Activated CD4-positive, alpha-beta T cell treated with anti-CD3 and anti-CD28 coated beads, Interleukin-2, amount 10 ng/mL, durations not matched to agents 24 days and 14 days (primary cell): ENCODE measurements around the gene NFIX. TPM values are rescaled to one million over a fixed set of nuclear protein-coding genes. Genes with fewer than 3 reads are reported as not detected.
"Not testable (repeated sequence)": the region's sequence is repeated elsewhere in the genome, so short reads cannot be mapped to it uniquely, and the experiment has no call there.

Experiments used
- DNase-seq: peaks from one replicate; pipeline ENCODE4 v3.0.0; 2022
- H3K27ac Mint-ChIP-seq: one replicate; pipeline ENCODE4 v1.8.0; 2022; ENCODE audit warnings: mild to moderate bottlenecking, mixed read lengths
- H3K27me3 Mint-ChIP-seq: one replicate; pipeline ENCODE4 v1.8.0; 2022; ENCODE audit warnings: mixed read lengths
- H3K36me3 Mint-ChIP-seq: one replicate; pipeline ENCODE4 v1.8.0; 2022; ENCODE audit warnings: low read depth, mild to moderate bottlenecking, mixed read lengths
- H3K4me1 Mint-ChIP-seq: one replicate; pipeline ENCODE4 v1.8.0; 2021; ENCODE audit warnings: mixed read lengths
- H3K4me3 Mint-ChIP-seq: one replicate; pipeline ENCODE4 v1.8.0; 2022; ENCODE audit warnings: mild to moderate bottlenecking, moderate library complexity, mixed read lengths
- H3K9me3 Mint-ChIP-seq: one replicate; pipeline ENCODE4 v1.8.0; 2021; ENCODE audit warnings: mixed read lengths
- intact Hi-C: fragments of 100-400 bp; cut with micrococcal nuclease; formaldehyde crosslinking; loops from one replicate; pipeline ENCODE4 v1.15.1; 2023
- total RNA-seq: library from RNA; stranded (reverse); gene quantifications from 2 replicates; pipeline ENCODE4 v1.2.3, GENCODE V29; 2022

Gene NFIX
- total RNA-seq, 1 donor from 2014 or later = 8.3 TPM

DNA sequence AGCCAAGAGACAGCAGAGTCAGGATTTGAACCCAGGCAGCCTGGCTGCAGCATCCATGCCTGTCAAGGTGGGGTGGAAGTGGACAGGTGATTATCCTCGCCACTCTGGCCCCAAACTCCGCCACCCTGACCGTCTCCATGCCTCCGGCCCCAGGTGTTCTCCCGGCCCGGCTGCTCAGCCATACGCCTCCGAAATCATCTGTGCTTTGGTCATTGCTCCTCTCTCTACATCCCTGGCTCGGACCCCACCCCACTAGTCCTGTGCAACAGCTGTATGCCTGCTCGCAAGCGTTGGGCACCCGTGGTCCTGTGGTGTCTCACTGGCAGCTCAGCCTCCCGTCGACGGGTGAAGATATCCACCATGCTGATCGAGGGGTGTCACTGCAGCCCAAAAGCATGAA is 22.0 kb upstream of the NFIX start:
- H3K27ac Mint-ChIP-seq = no peak overlapping the region
- intact Hi-C loops = no loop called here

DNA sequence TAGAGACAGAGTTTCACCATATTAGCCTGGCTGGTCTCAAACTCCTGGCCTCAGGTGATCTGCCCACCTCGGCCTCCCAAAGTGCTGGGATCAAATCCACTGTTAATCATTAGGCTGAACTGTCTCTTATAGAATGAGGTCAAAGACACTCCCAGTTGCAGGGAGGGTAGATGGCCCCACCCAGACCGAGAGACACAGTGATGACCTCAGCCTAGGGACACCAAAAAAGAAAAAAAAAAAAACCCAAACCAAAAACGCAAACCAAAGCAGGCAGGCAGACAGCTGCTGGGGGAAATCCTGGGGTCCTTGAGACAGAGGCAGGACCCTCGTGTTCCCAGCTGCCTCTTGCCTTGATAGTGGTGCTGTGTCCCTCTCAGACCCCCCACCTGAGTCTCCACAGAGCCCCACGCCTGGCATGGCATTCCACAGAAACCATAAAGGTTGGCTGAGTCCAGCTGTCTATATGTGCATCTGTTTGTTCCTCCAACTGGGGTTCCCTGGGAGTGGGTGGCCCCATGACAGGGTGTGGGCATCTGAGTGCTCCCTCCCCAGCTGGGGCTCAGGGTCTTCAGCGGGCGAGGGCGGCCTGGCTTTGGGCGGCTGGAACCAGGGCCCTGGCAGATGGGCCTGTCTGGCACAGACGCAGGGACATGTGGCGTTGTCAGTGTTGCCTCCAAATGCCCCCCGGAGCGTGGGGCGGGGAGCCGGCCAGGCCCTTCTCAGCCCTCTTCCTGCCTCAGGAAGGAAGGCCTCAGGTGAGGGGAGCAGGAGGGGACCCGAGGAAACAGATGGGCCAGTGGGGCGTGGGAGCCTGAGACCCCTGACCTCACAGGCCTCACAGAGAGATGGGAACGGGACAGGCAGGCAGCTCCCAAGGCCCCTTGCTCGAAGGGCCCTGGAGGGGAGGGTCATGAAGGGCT is 20.7 kb upstream of the NFIX start:
- no peak overlapping the region for H3K27ac Mint-ChIP-seq
- intact Hi-C loops = no loop called here

More for the DNA sequence above, 22.0 kb upstream of the NFIX start:
- peaks cover 8% of the 10 kb centered on the region for H3K4me1 Mint-ChIP-seq
- H3K27me3 Mint-ChIP-seq = peaks cover 10% of the 10 kb centered on the region
- H3K9me3 Mint-ChIP-seq = no peaks in the 10 kb centered on the region
- DNase-seq = no peak
- H3K4me3 Mint-ChIP-seq = no peak overlapping the region
- no peaks in the 10 kb centered on the region for H3K36me3 Mint-ChIP-seq

DNA sequence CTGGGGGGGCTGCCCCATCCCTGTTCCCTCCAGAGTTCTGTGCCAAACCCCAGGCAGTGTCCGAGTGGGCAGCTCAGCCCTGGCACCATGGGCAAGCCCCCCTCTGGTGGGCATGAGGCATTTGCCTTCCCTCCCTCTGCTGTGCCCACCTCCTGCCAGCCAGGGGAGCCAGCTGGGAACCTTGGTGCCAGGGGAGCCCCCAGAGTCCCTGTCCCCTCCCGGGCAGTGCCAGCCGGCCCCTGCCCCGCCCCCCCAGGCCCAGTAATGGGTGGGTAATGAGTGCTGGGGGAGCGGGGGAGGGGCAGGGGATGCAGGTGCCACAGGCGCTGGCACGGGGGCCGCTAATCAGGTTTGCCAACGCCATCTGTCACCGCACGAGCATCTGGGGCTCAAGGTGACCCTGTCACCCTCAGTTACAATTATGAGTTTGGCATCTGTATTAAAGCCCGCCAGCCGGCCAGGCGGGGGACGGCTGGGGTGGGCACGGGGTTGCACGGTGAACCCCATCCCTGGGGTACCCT is 20.0 kb upstream of the NFIX start:
- intact Hi-C loops = no loop called here
- H3K9me3 Mint-ChIP-seq = no peaks in the 10 kb centered on the region
- H3K27ac Mint-ChIP-seq = no peak overlapping the region

More for the DNA sequence above, 20.7 kb upstream of the NFIX start:
- DNase-seq = no peak
- Mint-ChIP-seq H3K36me3 (no peaks in the 10 kb centered on the region), H3K4me3 (no peak overlapping the region), H3K4me1 (peaks cover 8% of the 10 kb centered on the region), H3K27me3 (peaks cover 12% of the 10 kb centered on the region), H3K9me3 (no peaks in the 10 kb centered on the region)

DNA sequence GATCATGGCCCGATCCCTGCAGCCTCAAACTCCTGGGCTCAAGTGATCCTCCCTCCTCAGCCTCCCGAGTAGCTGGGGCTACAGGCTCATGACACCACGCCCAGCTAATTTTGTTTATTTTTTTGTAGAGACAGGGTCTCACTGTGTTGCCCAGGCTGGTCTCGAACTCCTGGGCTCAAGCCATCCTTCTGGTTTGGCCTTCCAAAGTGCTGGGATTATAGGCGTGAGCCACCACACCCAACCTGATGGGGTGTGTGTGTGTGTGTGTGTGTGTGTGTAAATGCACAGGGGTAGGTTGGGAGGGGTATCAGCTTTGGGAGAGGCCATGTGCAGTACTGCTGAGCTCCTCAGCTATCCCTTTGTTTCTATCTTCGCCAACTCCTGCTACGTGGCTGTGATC is 19.2 kb upstream of the NFIX start:
- DNase-seq, H3K9me3 Mint-ChIP-seq, H3K27ac Mint-ChIP-seq, H3K36me3 Mint-ChIP-seq, H3K4me3 Mint-ChIP-seq, H3K4me1 Mint-ChIP-seq, intact Hi-C loops: not testable (repeated sequence)
- H3K27me3 Mint-ChIP-seq = peaks cover 10% of the 10 kb centered on the region

More for the DNA sequence above, 20.0 kb upstream of the NFIX start:
- DNase-seq = no peak
- H3K4me1 Mint-ChIP-seq = peaks cover 4% of the 10 kb centered on the region
- H3K36me3 Mint-ChIP-seq = no peaks in the 10 kb centered on the region
- H3K4me3 Mint-ChIP-seq = no peak overlapping the region
- H3K27me3 Mint-ChIP-seq = peaks cover 12% of the 10 kb centered on the region

DNA sequence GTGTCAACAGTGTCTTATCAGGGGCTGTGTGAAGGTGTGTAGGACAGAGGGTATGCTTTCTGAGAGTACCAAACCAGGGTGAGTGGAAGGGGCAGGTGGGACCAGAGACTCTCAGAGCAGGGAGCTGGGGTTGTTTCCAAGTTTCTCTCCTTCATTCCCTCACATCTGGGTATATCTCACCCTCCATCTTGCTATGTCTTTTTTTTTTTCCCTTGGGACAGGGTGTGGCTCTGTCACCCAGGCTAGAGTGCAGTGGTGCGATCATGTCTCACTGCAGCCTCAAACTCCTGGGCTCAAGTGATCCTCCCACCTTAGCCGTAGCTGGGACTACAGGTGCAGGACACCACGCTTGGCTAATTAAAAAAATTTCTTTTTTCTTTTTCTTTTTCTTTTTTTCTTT is 15.3 kb upstream of the NFIX start:
- Mint-ChIP-seq H3K9me3 (no peaks in the 10 kb centered on the region), H3K27me3 (peaks cover 9% of the 10 kb centered on the region), H3K36me3 (no peaks in the 10 kb centered on the region), H3K4me3 (no peak overlapping the region), H3K27ac (no peak overlapping the region), H3K4me1 (peaks cover 4% of the 10 kb centered on the region)
- DNase-seq = no peak
- intact Hi-C loops = loop anchor here (5.0 to 10.0 kb wide), 2 partner anchors 52 to 285 kb away; no protein-coding TSS in a partner anchor

DNA sequence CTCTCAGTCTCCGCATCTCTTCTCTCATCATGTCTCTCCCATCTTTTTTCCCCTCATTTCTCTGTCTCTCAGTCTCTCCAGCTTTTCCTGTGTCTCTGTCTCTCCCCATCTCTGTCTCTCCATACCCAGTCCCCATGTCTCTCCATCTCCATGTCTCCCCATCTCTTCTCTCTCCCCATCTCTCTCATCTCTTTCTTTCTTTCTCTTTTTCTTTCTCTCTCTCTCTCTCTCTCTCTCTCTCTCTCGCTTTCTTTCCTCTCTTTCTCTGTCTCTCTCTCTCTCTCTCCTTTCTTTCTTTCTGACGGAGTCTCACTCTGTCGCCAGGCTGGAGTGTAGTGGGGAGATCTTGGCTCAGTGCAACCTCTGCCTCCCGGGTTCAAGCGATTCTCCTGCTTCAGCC is 12.6 kb upstream of the NFIX start:
- H3K27ac Mint-ChIP-seq = no peak overlapping the region
- H3K36me3 Mint-ChIP-seq = no peaks in the 10 kb centered on the region
- intact Hi-C loops = loop anchor here (1.0 to 10.0 kb wide), 3 partner anchors 50 to 282 kb away; no protein-coding TSS in a partner anchor
- H3K4me3 Mint-ChIP-seq = no peak overlapping the region
- H3K9me3 Mint-ChIP-seq = no peaks in the 10 kb centered on the region
- peaks cover 4% of the 10 kb centered on the region for H3K4me1 Mint-ChIP-seq
- H3K27me3 Mint-ChIP-seq = peaks cover 16% of the 10 kb centered on the region
- no peak for DNase-seq

DNA sequence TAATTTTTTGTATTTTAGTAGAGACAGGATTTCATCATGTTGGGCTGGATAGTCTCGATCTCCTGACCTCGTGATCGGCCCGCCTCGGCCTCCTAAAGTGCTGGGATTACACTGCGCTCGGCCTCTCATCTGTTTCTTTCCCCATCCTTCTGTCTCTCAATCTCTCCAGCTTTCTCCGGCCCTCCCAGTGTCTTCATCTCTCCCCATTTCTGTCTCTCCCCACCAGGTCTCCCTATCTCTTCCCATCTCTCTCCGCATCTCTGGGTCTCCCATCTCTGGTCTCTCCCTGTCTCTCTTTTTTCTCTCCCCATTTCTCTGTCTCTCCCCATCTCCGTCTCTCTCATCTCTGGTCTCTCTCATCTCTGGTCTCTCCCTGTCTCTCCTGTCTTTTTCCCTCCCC is 12.2 kb upstream of the NFIX start:
- DNase-seq = no peak
- intact Hi-C loops = loop anchor here (1.0 to 10.0 kb wide), 3 partner anchors 49 to 282 kb away; no protein-coding TSS in a partner anchor
- no peaks in the 10 kb centered on the region for H3K36me3 Mint-ChIP-seq
- H3K27ac Mint-ChIP-seq = no peak overlapping the region
- peaks cover 12% of the 10 kb centered on the region for H3K27me3 Mint-ChIP-seq
- H3K9me3 Mint-ChIP-seq = no peaks in the 10 kb centered on the region
- no peak overlapping the region for H3K4me3 Mint-ChIP-seq
- H3K4me1 Mint-ChIP-seq = peaks cover under 1% of the 10 kb centered on the region

DNA sequence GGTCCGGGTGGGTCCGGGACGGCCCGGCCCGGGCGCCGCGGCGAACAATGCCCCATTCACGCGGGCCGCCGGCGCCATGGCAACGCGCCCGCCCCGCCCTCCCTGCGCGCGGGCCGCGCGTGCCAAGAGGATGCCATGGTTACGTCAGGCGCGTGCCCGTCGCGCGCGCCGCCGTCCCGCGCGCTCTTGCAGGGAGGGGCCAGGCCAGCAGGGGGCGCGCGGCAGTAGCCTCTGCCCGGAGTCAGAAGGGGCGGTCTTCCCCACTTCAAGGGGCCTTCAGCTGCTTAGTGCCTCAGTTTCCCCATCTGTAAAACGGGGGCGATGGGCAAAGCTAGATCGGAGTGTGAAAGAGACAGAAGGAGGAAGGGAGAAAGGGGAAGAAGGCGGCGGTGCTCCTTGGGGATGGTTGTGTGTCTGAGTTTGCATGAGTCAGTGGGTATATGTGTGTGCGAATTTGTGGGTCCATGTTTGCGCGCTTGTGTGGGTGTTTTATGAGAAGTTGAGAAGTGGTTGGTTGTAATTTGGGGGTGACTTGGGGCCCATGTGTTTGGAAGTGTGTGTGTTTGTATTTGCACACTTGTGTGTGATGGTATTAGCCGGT is 11.6 kb upstream of the NFIX start:
- Mint-ChIP-seq H3K27ac (no peak overlapping the region), H3K36me3 (no peaks in the 10 kb centered on the region), H3K4me3 (no peak overlapping the region), H3K27me3 (peaks cover 11% of the 10 kb centered on the region), H3K4me1 (no peaks in the 10 kb centered on the region), H3K9me3 (no peaks in the 10 kb centered on the region)
- intact Hi-C loops = loop anchor here (1.0 to 10.0 kb wide), 3 partner anchors 49 to 281 kb away; no protein-coding TSS in a partner anchor
- DNase-seq = peak; percentile 96

DNA sequence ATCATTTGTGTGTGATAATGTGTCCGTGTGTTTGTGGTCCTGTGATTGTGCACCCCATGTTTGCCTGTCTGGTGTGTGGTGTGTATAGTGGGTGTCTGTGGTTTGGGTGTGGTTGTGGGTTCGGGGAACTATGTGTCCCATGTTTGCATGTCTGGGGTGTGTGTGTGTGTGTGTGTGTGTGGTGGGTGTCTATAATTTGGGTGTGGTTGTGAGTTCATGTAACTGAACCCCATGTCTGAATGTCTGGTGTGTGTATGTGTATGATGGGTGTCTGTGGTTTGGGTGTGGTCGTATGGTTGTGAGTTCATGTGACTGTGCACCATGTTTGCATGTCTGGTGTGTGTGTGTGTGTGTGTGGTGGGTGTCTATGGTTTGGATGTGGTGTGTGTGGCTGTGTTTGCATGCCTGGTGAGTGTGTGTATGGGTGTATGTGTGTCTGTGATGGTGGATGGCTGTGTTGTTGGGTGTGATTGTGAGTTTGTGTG is 11.1 kb upstream of the NFIX start:
- Mint-ChIP-seq H3K4me3 (no peak overlapping the region), H3K27me3 (peaks cover 10% of the 10 kb centered on the region), H3K36me3 (no peaks in the 10 kb centered on the region), H3K27ac (no peak overlapping the region), H3K9me3 (no peaks in the 10 kb centered on the region), H3K4me1 (no peaks in the 10 kb centered on the region)
- intact Hi-C loops = loop anchor here (5.0 to 10.0 kb wide), 2 partner anchors 48 to 281 kb away; no protein-coding TSS in a partner anchor
- DNase-seq = no peak

DNA sequence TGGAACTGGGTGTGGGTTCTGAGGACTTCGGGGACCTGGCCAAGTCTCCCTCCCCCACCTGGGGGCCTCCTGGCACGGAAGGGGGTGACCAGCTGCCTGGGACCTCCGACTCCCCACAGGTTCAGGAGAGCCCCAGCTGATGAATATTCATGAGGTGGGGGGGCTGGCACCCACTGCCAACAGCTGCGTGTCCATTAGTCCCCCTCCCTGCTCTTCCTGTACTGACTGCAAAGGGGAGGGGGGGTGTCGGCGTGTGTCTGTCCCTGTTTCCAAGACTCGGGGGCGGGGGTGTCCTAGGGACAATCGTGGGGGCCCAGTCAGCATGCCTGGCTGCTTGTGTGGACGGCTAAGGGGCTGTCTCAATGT is 10.6 kb upstream of the NFIX start:
- intact Hi-C loops = loop anchor here (5.0 to 10.0 kb wide), 2 partner anchors 48 to 280 kb away; no protein-coding TSS in a partner anchor
- Mint-ChIP-seq H3K27ac (no peak overlapping the region), H3K27me3 (peaks cover 10% of the 10 kb centered on the region), H3K36me3 (no peaks in the 10 kb centered on the region), H3K9me3 (no peaks in the 10 kb centered on the region), H3K4me3 (no peak overlapping the region), H3K4me1 (no peaks in the 10 kb centered on the region)
- no peak for DNase-seq

DNA sequence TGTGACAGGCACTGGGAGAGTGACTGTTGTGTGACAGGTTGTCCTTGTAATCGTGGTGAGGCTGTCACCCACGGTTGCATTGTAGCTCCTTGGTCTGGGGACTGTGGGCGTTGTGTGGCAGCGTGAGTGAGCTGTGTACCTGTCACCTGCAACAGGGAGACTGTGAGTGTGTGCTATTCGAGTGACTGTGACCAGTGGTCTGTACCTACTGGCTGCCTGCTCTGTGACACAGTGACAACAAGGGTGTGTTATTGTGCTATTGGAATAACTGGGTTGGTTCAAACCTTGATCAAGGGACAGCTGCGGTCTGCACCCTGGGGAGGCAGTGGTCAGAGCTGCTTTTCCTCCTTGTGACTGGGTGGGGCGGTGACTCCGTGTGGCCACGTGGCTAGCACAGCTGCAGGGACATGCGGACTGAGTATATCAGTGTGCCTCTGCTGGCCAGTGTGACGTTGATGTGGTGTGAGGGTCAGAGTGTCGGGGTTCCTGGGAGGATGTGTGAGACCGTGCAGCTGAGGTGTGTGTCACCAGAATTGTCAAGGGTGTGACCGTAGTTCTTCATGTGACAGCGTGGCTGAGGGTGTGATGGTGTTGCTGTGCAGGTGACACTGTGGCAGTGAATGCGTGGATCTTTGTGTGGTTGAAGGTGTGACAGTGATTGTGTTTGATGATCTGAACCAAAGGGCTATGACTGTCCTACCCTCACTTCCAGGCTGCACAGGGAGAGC is 10.1 kb upstream of the NFIX start:
- DNase-seq = no peak
- no peak overlapping the region for H3K4me3 Mint-ChIP-seq
- H3K27ac Mint-ChIP-seq = peak overlapping the region; percentile 2
- intact Hi-C loops = loop anchor here (10.0 kb wide), 1 partner anchor 280 kb away; no protein-coding TSS in a partner anchor
- H3K4me1 Mint-ChIP-seq = no peaks in the 10 kb centered on the region
- H3K36me3 Mint-ChIP-seq = no peaks in the 10 kb centered on the region
- no peaks in the 10 kb centered on the region for H3K9me3 Mint-ChIP-seq
- peaks cover 10% of the 10 kb centered on the region for H3K27me3 Mint-ChIP-seq

DNA sequence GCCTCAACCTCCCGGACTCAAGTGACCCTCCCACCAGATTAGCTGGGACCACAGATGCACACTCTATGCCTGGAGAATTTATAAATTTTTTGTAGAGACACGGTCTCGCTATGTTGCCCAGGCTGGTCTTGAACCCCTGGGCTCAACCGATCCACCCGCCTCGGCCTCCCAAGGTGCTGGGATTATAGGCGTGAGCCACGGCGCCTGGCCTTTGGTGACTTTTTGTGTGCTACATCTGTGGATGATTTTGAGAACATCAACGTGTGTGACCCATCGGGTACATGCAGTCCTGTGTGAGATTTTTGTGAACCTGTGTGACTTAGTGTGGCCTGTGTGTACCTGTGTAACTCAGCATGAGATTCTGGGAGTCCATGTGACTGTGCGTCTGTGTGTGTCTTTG is 8.5 kb upstream of the NFIX start:
- H3K9me3 Mint-ChIP-seq = no peaks in the 10 kb centered on the region
- no peaks in the 10 kb centered on the region for H3K4me1 Mint-ChIP-seq
- intact Hi-C loops = loop anchor here (10.0 kb wide), 1 partner anchor 278 kb away; no protein-coding TSS in a partner anchor
- no peak overlapping the region for H3K4me3 Mint-ChIP-seq
- DNase-seq = no peak
- H3K27ac Mint-ChIP-seq = no peak overlapping the region
- H3K36me3 Mint-ChIP-seq = no peaks in the 10 kb centered on the region
- peaks cover 14% of the 10 kb centered on the region for H3K27me3 Mint-ChIP-seq

DNA sequence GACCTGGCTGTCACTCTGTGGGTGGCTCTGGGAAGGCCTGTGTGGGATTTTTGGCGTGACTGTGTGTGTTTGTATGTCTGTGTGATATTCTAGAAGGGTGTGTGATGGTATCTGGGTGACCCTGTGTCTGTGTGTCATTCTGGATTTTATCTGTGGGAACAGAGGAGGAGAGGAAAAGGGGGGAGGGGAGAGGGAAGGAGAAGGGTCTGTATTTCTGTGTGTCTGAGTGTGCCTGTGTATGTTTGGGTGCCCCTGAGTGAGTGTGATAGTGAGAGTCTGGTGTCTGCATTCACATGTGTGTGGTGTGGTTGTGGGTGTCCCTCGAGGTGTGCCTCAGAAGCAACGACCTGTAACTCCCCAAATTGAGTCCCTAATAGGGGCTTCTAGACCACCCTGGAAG is 8.1 kb upstream of the NFIX start:
- H3K27me3 Mint-ChIP-seq = peaks cover 14% of the 10 kb centered on the region
- H3K4me3 Mint-ChIP-seq = no peak overlapping the region
- no peak for DNase-seq
- no peaks in the 10 kb centered on the region for H3K4me1 Mint-ChIP-seq
- no peaks in the 10 kb centered on the region for H3K36me3 Mint-ChIP-seq
- no peak overlapping the region for H3K27ac Mint-ChIP-seq
- intact Hi-C loops = loop anchor here (10.0 kb wide), 1 partner anchor 278 kb away; no protein-coding TSS in a partner anchor
- H3K9me3 Mint-ChIP-seq = no peaks in the 10 kb centered on the region
